GM19351 (cell line): ENCODE measurements around the gene HELB.

Experiments used
- ATAC-seq: cut with Tn5 transposase; IDR thresholded peaks from one replicate; pipeline ENCODE4 v1.9.1; 2021; ENCODE audit warnings: mild to moderate bottlenecking, moderate library complexity; ENCODE audit not compliant: unreplicated experiment

Gene HELB

DNA sequence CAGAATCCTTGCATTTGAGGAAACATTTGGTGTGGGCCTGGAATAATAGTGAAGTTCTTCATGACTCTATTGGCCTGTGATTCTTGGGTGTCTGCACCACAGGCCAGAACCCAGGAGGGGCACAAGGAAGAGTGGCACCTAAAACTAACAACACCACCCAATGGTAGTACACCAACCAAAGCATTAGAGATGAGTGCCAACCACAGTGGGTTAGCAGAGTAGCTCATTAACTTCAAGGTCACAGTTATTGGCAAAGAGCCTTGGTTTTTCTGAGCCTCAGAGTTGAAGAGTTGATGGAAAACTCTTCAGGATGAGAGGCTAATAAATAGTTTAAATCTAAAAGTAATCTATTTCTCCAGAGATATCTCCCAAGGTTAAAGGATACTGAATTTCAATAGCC is 57.0 kb downstream of the HELB start:
- no peak for ATAC-seq

GRCh38 chr12:66361703-66362102 is 59.4 kb downstream of the HELB start:
- no peak for ATAC-seq

DNA sequence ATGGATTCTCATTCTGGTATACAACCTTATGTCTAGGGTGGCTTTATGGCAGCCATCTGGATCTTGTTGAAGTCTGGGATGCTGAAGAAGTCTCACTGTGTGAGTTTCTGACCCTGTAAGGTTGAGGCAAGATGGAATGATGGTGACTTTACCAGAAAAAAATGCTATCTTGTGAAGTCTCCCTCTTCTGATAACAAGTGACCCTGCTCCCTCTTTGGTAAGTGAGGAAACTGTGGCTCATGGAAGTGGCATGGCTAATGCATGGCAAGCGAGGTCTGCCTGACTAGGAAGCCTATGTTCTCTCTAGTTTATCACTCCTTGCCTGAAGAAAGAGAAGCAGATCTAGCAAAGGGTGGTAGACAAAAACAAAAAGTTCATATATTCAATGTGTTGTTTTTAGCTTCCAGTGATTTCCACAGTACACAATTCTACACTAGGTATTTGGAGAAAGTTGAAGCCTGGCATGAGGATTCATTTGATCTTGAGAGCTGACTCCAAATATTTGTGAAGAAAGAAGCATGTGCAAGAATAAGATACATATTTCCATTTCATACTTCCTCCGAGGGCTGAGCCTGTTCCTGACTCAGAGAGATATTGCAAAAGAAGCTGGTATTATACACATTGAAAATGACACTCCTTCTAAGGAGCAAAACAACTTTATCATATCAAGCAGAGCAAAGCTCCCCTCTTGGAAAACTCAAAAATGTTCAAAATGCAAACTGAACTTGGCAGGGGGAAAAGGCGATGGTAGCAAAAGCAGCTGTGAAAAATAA is 63.6 kb downstream of the HELB start:
- no peak for ATAC-seq

GRCh38 chr12:66367015-66367667 is 64.8 kb downstream of the HELB start:
- ATAC-seq, result no peak

- no peak for ATAC-seq
Observed at GRCh38 chr12:66371982-66372381, 69.7 kb downstream of the HELB start.

- ATAC-seq, result no peak
Observed at GRCh38 chr12:66375560-66375959, 73.3 kb downstream of the HELB start.

DNA sequence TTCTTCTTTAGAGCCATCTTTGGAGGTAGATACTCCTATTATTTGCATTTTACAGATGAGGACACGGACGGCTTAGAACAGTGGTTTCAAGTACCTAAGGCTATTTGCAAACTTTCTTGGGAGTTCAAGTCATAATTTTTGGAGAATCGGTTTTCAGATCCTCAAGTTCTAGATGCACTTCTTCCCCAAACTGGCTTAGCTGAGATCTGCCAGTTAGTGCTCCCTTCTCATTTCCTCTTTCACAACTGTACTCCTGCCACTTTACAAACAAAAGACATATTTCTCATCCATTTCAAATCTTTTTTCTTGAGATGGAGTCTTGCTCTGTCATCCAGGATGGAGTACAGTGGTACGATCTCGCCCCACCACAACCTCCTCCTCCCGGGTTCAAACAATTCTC is 77.3 kb downstream of the HELB start:
- ATAC-seq, result no peak

- no peak for ATAC-seq
Observed at GRCh38 chr12:66380769-66381535, 78.7 kb downstream of the HELB start.

GRCh38 chr12:66387117-66387516 is 84.8 kb downstream of the HELB start:
- ATAC-seq, result no peak
